K562 (cell line): ENCODE results near the gene CCDC97. TPM values are rescaled to one million over a fixed set of nuclear protein-coding genes. Genes with fewer than 3 reads are reported as not detected.

Source experiments
- DNMT1 ChIP-seq: fragments of 450-650 bp; IDR thresholded peaks from 2 replicates; pipeline ENCODE4 v1.6.1; 2016; ENCODE audit warnings: antibody characterized with exemption, mild to moderate bottlenecking
- EZH2 ChIP-seq: IDR thresholded peaks from 2 replicates; pipeline ENCODE4 v1.6.1; 2012; ENCODE audit warnings: low read depth, mild to moderate bottlenecking, inconsistent platforms, low read length, borderline replicate concordance
- HIVEP1 ChIP-seq: fragments of 250-450 bp; sonication (Bioruptor Pico); IDR thresholded peaks from 2 replicates; pipeline ENCODE4 v1.4.0; 2020; ENCODE audit warnings: mild to moderate bottlenecking
- HNRNPL ChIP-seq: fragments of 200-400 bp; formaldehyde crosslinking; IDR thresholded peaks from 2 replicates; pipeline ENCODE4 v1.6.1; 2017; ENCODE audit warnings: low read depth, mild to moderate bottlenecking, low read length
- KAT7 ChIP-seq: sonication (generic); formaldehyde crosslinking; IDR thresholded peaks from 2 replicates; pipeline ENCODE4 v1.8.0; 2022; ENCODE audit warnings: missing genetic modification reagents, mild to moderate bottlenecking, borderline replicate concordance
- MCM5 ChIP-seq: fragments of 450-650 bp; IDR thresholded peaks from 2 replicates; pipeline ENCODE4 v1.6.1; 2016; ENCODE audit warnings: low read depth
- MTA3 ChIP-seq: fragments of 450-650 bp; formaldehyde crosslinking; IDR thresholded peaks from 2 replicates; pipeline ENCODE4 v1.6.1; 2017; ENCODE audit warnings: mild to moderate bottlenecking, borderline replicate concordance
- SOX6 ChIP-seq: fragments of 450-650 bp; IDR thresholded peaks from 2 replicates; pipeline ENCODE4 v1.6.1; 2014; ENCODE audit warnings: mild to moderate bottlenecking
- ZBTB17 ChIP-seq: fragments of 450-650 bp; formaldehyde crosslinking; IDR thresholded peaks from 2 replicates; pipeline ENCODE4 v1.4.0; 2020; ENCODE audit warnings: mild to moderate bottlenecking
- ZNF696 ChIP-seq: fragments of 250-450 bp; sonication (Bioruptor Pico); conservative IDR thresholded peaks from 2 replicates; pipeline ENCODE4 v1.4.0; 2020; ENCODE audit warnings: mild to moderate bottlenecking, moderate library complexity
- ZNF766 ChIP-seq: fragments of 200-800 bp; sonication (Bioruptor generic); conservative IDR thresholded peaks from 2 replicates; pipeline ENCODE4 v1.6.1; 2016; ENCODE audit warnings: missing genetic modification characterization, missing compliant biosample characterization
- polyA plus RNA-seq, 8 experiments: library from polyadenylated mRNA; depleted of rRNA in 4 of 8; stranded (reverse) in 5 of 8; unstranded in 3 of 8; fragments of >200 nt; fragmentation: Nextera tagmentation in 2 of 8; fragmentation: Illumina TruSeq in 1 of 8; extraction: Ambion mirVana in 2 of 8; extraction: Trizol in 1 of 8; gene quantifications; 2 replicates each; pipeline versions ENCODE4 v1.2.1 to v1.2.3, GENCODE V29; 2011 to 2014; ENCODE audit warnings: inconsistent platforms in 1 of 8, missing spikeins in 1 of 8
- total RNA-seq, 7 experiments: library from RNA; depleted of rRNA in 6 of 7; stranded (reverse); fragments of >200 nt in 6 of 7; fragmentation: Illumina TruSeq in 2 of 7; extraction: Trizol in 2 of 7; gene quantifications; 2 replicates each; pipeline versions ENCODE4 v1.2.1 to v1.2.3, GENCODE V29; 2011 to 2021; ENCODE audit warnings: low replicate concordance in 1 of 7
- TF ChIP-seq, protein P1 (sequence below): fragments of 450-650 bp; IDR thresholded peaks from 2 replicates; pipeline ENCODE4 v1.6.1; 2016; ENCODE audit warnings: mild to moderate bottlenecking, moderate library complexity
- TF ChIP-seq, protein P2 (sequence below): fragments of 450-650 bp; formaldehyde crosslinking; IDR thresholded peaks from 2 replicates; pipeline ENCODE4 v1.4.0; 2022; ENCODE audit warnings: missing genetic modification characterization

The CCDC97 gene
- total and polyA plus RNA-seq, 9 of the 15 experiments (the other 6 are each of a cell fraction or from before 2014, with no cell fraction given): 0.60 to 16.5 (median 7.0) TPM

DNA sequence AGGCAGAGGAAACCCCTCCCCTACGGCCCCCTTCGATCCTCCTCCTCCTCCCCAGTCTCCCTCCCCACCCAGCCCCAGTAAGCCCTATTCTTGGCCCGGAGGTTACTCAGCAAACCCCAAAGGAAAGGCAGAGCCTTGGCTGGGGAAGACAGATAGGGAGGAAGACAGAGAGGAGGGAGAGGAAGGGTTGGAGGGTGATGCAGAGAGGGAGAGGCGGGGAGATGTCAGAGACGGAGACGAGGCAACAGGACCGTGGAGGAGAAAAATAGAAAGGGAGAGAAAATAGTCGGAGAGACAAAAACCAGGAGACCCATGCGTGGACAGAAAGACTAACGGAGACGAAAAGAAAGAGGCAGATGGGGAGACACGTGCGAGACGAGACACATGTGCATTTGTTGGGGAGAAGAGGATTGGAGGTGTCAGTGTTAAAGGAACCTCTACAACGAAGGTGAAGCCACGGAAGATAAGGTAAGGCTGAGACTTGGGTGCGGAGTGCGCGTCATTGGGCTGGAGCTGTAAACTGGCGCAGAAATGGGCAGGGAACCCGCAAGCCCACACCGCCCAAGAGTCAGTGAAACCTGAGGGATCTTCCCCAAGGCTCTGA is 40.9 kb downstream of the CCDC97 start (continued):
- TF ChIP-seq, protein P1, sequence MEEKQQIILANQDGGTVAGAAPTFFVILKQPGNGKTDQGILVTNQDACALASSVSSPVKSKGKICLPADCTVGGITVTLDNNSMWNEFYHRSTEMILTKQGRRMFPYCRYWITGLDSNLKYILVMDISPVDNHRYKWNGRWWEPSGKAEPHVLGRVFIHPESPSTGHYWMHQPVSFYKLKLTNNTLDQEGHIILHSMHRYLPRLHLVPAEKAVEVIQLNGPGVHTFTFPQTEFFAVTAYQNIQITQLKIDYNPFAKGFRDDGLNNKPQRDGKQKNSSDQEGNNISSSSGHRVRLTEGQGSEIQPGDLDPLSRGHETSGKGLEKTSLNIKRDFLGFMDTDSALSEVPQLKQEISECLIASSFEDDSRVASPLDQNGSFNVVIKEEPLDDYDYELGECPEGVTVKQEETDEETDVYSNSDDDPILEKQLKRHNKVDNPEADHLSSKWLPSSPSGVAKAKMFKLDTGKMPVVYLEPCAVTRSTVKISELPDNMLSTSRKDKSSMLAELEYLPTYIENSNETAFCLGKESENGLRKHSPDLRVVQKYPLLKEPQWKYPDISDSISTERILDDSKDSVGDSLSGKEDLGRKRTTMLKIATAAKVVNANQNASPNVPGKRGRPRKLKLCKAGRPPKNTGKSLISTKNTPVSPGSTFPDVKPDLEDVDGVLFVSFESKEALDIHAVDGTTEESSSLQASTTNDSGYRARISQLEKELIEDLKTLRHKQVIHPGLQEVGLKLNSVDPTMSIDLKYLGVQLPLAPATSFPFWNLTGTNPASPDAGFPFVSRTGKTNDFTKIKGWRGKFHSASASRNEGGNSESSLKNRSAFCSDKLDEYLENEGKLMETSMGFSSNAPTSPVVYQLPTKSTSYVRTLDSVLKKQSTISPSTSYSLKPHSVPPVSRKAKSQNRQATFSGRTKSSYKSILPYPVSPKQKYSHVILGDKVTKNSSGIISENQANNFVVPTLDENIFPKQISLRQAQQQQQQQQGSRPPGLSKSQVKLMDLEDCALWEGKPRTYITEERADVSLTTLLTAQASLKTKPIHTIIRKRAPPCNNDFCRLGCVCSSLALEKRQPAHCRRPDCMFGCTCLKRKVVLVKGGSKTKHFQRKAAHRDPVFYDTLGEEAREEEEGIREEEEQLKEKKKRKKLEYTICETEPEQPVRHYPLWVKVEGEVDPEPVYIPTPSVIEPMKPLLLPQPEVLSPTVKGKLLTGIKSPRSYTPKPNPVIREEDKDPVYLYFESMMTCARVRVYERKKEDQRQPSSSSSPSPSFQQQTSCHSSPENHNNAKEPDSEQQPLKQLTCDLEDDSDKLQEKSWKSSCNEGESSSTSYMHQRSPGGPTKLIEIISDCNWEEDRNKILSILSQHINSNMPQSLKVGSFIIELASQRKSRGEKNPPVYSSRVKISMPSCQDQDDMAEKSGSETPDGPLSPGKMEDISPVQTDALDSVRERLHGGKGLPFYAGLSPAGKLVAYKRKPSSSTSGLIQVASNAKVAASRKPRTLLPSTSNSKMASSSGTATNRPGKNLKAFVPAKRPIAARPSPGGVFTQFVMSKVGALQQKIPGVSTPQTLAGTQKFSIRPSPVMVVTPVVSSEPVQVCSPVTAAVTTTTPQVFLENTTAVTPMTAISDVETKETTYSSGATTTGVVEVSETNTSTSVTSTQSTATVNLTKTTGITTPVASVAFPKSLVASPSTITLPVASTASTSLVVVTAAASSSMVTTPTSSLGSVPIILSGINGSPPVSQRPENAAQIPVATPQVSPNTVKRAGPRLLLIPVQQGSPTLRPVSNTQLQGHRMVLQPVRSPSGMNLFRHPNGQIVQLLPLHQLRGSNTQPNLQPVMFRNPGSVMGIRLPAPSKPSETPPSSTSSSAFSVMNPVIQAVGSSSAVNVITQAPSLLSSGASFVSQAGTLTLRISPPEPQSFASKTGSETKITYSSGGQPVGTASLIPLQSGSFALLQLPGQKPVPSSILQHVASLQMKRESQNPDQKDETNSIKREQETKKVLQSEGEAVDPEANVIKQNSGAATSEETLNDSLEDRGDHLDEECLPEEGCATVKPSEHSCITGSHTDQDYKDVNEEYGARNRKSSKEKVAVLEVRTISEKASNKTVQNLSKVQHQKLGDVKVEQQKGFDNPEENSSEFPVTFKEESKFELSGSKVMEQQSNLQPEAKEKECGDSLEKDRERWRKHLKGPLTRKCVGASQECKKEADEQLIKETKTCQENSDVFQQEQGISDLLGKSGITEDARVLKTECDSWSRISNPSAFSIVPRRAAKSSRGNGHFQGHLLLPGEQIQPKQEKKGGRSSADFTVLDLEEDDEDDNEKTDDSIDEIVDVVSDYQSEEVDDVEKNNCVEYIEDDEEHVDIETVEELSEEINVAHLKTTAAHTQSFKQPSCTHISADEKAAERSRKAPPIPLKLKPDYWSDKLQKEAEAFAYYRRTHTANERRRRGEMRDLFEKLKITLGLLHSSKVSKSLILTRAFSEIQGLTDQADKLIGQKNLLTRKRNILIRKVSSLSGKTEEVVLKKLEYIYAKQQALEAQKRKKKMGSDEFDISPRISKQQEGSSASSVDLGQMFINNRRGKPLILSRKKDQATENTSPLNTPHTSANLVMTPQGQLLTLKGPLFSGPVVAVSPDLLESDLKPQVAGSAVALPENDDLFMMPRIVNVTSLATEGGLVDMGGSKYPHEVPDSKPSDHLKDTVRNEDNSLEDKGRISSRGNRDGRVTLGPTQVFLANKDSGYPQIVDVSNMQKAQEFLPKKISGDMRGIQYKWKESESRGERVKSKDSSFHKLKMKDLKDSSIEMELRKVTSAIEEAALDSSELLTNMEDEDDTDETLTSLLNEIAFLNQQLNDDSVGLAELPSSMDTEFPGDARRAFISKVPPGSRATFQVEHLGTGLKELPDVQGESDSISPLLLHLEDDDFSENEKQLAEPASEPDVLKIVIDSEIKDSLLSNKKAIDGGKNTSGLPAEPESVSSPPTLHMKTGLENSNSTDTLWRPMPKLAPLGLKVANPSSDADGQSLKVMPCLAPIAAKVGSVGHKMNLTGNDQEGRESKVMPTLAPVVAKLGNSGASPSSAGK: no peak; the same call in 1 of the 2 replicates
- TF ChIP-seq KAT7 (CRISPR knock-in tag) (no peak), MCM5 (no peak), MTA3 (no peak), DNMT1 (peak; percentile 50; the same call in 1 of the 2 replicates), ZNF766 (CRISPR knock-in tag) (no peak), HNRNPL (no peak), ZNF696 (no peak), SOX6 (no peak), ZBTB17 (no peak), HIVEP1 (no peak), EZH2 (no peak)
- TF ChIP-seq, protein P2, sequence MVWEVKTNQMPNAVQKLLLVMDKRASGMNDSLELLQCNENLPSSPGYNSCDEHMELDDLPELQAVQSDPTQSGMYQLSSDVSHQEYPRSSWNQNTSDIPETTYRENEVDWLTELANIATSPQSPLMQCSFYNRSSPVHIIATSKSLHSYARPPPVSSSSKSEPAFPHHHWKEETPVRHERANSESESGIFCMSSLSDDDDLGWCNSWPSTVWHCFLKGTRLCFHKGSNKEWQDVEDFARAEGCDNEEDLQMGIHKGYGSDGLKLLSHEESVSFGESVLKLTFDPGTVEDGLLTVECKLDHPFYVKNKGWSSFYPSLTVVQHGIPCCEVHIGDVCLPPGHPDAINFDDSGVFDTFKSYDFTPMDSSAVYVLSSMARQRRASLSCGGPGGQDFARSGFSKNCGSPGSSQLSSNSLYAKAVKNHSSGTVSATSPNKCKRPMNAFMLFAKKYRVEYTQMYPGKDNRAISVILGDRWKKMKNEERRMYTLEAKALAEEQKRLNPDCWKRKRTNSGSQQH (CRISPR knock-in tag): 0 out of 2 replicates have a peak, but pooled peaks have one; percentile 19
